ENCODE measurements around the gene NAPB.
A peak's percentile ranks its signal among the peaks of the same experiment; 100 is the strongest.

GRCh38 chr20:23446505-23446904, 25.2 kb upstream of the NAPB start:
- TF ChIP-seq EP300 (IDR thresholded peaks at IDR 0.05) (peak in 1 of 4 donors; percentile 15), POLR2A (IDR thresholded peaks at IDR 0.05) (no peak)
- TF ChIP-seq, protein P1, sequence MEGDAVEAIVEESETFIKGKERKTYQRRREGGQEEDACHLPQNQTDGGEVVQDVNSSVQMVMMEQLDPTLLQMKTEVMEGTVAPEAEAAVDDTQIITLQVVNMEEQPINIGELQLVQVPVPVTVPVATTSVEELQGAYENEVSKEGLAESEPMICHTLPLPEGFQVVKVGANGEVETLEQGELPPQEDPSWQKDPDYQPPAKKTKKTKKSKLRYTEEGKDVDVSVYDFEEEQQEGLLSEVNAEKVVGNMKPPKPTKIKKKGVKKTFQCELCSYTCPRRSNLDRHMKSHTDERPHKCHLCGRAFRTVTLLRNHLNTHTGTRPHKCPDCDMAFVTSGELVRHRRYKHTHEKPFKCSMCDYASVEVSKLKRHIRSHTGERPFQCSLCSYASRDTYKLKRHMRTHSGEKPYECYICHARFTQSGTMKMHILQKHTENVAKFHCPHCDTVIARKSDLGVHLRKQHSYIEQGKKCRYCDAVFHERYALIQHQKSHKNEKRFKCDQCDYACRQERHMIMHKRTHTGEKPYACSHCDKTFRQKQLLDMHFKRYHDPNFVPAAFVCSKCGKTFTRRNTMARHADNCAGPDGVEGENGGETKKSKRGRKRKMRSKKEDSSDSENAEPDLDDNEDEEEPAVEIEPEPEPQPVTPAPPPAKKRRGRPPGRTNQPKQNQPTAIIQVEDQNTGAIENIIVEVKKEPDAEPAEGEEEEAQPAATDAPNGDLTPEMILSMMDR (IDR thresholded peaks at IDR 0.05) = peak; percentile 16 to 40 (median 26)

Data from sigmoid colon (tissue), 4 donors.